HG03558 (cell line): ENCODE results near the gene THAP11.

ENCODE experiments used
- ATAC-seq: cut with Tn5 transposase; IDR thresholded peaks from one replicate; pipeline ENCODE4 v1.9.1; 2021; ENCODE audit warnings: moderate number of reproducible peaks; ENCODE audit not compliant: unreplicated experiment; ENCODE audit errors: extremely low read depth

Gene THAP11

GRCh38 chr16:67841816-67842508, at the start of gene THAP11:
Gene THAP11, plus strand, starts transcription at chr16:67842320. Its CDS starts 235 bp downstream, at chr16:67842555.
- ATAC-seq = peak; percentile 26

- ATAC-seq = no peak
Measured at GRCh38 chr16:67796099-67796718, 45.9 kb upstream of the THAP11 start.

- no peak for ATAC-seq
Measured at GRCh38 chr16:67800338-67800926, 41.7 kb upstream of the THAP11 start.

GRCh38 chr16:67801241-67801640, 40.9 kb upstream of the THAP11 start:
- ATAC-seq = no peak

GRCh38 chr16:67801883-67802282, 40.2 kb upstream of the THAP11 start:
- ATAC-seq = no peak

DNA sequence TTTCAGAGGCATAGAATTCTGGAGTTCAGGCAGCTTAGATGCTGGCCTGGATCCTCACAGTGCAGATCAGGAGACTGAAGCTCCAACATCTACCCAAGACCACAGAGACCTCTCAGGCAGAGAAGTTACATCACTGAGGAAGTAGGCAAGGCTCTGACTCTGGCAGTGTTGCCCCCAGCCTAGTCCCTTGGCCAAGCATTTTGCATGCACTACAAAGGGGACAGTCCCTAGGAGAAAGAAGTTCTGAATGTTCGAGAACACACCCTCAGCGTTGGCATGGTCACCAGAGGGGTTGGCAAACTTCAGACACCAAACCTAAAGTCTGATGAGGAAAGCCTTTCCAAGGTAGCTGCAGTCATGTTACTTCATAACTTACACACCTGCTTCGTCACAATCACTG, 38.2 kb upstream of the THAP11 start:
- no peak for ATAC-seq

DNA sequence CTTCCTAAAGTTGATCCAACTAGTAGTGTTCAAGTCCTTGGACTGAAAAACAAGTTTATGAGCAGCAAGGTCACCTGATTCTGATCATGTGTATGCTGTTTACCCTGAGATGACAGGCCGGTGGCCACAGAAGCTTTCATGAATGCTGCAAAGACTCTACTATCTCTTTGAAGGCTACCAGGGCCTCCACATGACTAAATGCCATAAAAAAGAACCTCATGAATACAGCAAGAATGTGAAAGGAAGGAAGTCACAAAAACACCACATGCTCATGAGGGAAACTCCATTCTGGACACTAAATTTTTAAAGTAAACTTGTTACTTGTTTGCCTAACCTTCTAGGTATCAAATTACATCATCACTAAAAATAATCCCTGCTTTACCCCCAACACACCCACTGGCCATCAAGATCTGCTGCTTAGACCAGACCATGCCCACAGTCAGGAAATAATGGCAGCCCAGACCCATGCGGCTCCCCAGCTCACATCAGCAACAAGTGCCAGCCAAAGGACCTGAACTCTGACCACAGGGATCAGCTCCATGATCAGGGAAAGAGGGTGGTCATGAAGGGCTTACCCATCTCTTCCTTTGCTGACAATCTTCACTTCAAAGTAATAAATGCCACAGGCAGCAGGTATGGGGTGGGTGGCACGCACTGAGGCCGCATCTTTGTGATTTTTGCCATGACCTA, 37.1 kb upstream of the THAP11 start:
- ATAC-seq = no peak

DNA sequence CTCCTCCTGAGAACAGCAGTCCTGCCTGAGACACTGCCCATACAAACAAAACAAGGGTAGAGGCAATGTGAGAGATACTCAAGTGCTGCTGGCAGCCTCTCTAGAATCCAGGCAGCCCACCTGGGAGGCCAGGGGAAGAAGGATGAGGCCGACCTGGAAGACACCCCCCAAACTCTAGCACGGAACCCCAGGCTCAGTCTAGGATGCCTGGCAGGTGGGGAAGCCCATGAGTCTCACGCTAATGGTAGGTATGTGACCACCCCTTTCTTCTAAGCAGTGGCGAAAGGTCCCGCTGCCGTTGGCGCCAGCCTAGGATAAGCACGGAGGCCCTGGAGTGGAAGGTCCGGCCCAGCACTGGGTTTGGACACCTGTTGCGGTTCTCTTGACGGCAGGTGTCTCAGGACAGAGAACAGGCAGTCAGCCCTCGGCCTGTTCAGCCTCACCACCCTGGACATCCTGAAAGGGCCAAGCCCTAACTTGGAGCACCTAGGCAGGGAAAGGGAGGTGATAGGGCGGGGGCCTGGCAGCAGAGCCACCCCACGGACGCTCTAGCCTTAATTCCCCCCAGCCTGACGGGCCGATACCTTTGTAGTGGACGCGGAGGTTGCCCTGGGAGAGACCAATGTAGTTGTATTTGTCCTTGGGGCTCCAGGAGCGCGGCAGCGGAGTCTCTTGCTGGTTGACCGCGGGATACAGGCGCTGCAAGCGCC, 36.2 kb upstream of the THAP11 start:
- ATAC-seq = no peak

- ATAC-seq = peak; percentile 86
Measured at GRCh38 chr16:67806428-67807147, 35.5 kb upstream of the THAP11 start, which contains the start of the genes RANBP10 and TSNAXIP1. Gene RANBP10, minus strand, starts transcription at chr16:67806560. Its CDS starts 24 bp downstream, at chr16:67806536. Gene TSNAXIP1, plus strand, starts transcription at chr16:67806889. Its CDS starts 261 bp downstream, at chr16:67807150.

DNA sequence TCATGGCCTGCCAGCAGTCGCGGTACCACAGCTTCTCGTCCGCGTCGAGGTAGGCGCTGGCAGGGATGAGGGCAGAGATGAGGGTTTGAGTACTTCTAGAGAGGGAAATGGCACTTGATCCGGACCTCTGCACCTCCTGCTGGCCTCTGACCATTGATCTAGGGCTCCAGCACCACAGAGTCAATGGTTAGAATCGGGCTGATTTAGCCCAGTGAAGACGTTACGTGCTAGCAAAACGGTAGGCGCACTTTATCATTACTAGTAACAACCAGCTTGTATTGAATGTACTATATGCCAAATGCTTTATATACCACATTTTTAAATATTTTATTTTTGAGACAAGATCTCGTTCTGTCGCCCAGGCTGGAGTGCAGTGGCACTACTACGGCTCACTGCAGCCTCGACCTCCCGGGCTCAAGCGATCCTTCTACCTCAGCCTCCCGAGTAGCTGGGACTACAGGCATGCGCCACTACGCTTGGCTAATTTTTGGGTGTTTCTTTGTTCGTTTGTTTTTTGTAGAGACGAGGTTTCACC, 34.9 kb upstream of the THAP11 start:
- ATAC-seq = no peak

- no peak for ATAC-seq
Measured at GRCh38 chr16:67811899-67812298, 30.2 kb upstream of the THAP11 start.

DNA sequence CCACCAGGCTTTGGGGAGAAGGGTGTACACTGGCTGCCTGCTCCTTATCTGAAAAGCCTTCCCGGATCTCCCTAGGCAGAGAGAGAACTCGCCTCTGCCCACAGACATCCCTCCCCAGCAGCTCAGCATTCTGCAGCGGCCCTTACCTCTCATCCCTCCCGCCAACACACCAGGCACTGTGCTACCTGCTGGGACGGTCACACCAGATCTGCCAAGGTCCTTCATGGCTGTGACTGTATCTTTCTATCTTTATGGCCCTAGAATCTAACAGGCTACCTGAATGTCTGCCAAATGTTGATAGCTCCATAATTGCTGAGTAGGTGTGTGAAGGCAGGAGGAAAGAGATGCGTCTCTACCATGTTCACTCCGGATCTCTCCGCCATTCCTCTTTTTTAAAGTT, 27.6 kb upstream of the THAP11 start:
- ATAC-seq = no peak

GRCh38 chr16:67820608-67821259, 21.4 kb upstream of the THAP11 start:
- no peak for ATAC-seq

GRCh38 chr16:67822511-67822910, 19.6 kb upstream of the THAP11 start:
- no peak for ATAC-seq

GRCh38 chr16:67825119-67825518, 17.0 kb upstream of the THAP11 start:
- ATAC-seq = no peak

DNA sequence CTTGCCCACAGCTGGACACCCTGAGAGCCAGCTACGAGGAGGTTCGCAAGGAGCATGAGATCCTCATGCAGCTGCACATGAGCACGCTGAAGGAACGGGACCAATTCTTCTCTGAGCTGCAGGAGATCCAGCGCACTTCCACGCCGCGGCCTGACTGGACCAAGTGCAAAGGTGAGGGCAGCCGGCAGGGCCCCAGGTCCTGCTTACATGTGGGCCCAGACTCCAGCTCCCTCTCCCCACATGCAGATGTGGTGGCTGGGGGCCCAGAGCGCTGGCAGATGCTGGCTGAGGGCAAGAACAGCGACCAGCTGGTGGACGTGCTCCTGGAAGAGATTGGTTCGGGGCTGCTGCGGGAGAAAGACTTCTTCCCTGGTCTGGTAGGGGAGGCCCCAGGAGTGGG, 16.2 kb upstream of the THAP11 start:
- ATAC-seq = no peak

DNA sequence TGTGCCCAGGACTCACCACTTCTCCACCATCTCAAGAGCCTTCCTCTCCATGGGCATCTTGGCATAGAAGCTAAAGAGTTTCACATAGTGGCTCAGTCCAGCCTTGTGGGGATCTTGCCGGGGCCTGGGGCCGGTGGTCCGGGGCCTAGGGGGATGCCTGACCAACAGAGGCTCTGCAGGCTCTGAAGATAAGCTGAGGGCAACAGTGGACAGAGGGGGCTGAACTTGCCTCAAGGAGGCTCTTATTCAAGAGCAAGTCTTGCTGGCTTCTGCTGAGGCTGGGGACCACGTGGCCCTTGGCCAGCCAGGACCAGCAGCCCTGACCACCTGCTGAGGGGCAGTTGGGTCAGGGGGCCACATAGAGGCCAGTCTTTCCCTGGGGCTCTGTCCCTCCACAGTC, 13.5 kb upstream of the THAP11 start:
- ATAC-seq = no peak

DNA sequence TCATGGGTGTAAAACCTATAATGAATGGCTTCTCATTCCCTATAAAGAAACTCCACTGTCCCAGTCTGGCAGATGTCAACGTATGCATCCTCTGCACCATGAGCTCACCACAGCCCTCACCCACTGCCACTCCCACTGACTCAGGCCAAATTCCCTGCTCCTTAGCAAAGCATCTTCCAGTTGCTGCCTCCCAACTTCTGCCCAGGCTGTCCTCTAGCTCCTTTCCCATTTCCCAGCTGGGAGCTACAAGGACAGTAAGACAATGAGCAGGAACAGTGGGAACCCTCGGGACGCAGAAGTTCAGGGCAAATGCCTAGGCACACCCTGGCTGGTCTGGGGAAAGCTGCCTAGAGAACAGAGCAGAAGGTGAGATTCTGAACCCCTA, 9.1 kb upstream of the THAP11 start:
- ATAC-seq = no peak
